Upper lobe of left lung (tissue), 4 donors: Measurements from ENCODE around the gene ARMH3.

Experiments used
- EP300 ChIP-seq, 4 donors: sonication (generic); formaldehyde crosslinking; IDR thresholded peaks; one replicate each; pipeline ENCODE4 v1.5.1; 2017; ENCODE audit warnings: antibody characterized with exemption in 4 of 4, control low read depth in 2 of 4
- POLR2A ChIP-seq, 4 donors: fragments of 450-650 bp; IDR thresholded peaks; one replicate each; pipeline ENCODE4 v1.5.1; 2016 to 2017; ENCODE audit warnings: antibody characterized with exemption in 4 of 4, mild to moderate bottlenecking in 2 of 4
- TF ChIP-seq, protein P1 (sequence below), 6 experiments: fragments of 450-650 bp in 4 of 6; fragments of 200-600 bp in 2 of 6; sonication (generic) in 2 of 6; IDR thresholded peaks; one replicate each; pipeline ENCODE4 v1.5.1; 2016 to 2019; ENCODE audit warnings: antibody characterized with exemption in 6 of 6

DNA sequence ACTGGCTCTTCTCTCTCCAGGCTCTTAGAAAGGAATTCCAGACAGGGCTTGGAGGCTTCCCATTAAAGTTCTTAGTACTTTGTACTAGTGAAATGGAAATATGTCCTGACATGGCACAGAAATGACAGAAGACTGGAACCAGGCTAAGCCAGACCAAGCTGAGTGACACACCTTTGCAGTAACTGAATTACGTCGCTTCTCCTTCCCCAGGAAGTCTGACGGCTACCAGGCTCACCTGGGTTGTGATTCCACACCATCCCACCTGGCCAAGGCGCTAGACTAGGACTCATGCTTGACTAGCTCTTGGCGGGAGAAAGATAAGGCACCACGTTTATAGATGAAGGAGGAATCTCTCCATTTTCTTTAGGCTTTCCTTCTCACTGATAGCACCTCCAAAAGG, 161.7 kb downstream of the ARMH3 start:
- TF ChIP-seq, protein P1, sequence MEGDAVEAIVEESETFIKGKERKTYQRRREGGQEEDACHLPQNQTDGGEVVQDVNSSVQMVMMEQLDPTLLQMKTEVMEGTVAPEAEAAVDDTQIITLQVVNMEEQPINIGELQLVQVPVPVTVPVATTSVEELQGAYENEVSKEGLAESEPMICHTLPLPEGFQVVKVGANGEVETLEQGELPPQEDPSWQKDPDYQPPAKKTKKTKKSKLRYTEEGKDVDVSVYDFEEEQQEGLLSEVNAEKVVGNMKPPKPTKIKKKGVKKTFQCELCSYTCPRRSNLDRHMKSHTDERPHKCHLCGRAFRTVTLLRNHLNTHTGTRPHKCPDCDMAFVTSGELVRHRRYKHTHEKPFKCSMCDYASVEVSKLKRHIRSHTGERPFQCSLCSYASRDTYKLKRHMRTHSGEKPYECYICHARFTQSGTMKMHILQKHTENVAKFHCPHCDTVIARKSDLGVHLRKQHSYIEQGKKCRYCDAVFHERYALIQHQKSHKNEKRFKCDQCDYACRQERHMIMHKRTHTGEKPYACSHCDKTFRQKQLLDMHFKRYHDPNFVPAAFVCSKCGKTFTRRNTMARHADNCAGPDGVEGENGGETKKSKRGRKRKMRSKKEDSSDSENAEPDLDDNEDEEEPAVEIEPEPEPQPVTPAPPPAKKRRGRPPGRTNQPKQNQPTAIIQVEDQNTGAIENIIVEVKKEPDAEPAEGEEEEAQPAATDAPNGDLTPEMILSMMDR (IDR thresholded peaks at IDR 0.05), result no peak
- no peak for TF ChIP-seq POLR2A (IDR thresholded peaks at IDR 0.05)
- TF ChIP-seq EP300 (IDR thresholded peaks at IDR 0.05), result no peak
